ENCODE data around the gene ZFAND3.

Gene ZFAND3

GRCh38 chr6:38155144-38155543 is 335.6 kb downstream of the ZFAND3 start:
- DNase-seq (ENCODE audit: low spot score), result no peak

- no peak for DNase-seq (ENCODE audit: low spot score)
Measured at GRCh38 chr6:38155621-38156204, 336.2 kb downstream of the ZFAND3 start.

- no peak for DNase-seq (ENCODE audit: low spot score)
Measured at GRCh38 chr6:38156818-38157565, 337.5 kb downstream of the ZFAND3 start.

GRCh38 chr6:38157905-38158304 is 338.4 kb downstream of the ZFAND3 start:
- DNase-seq (ENCODE audit: low spot score), result no peak

- no peak for DNase-seq (ENCODE audit: low spot score)
Measured at GRCh38 chr6:38158762-38159350, 339.3 kb downstream of the ZFAND3 start.

GRCh38 chr6:38159596-38159995 is 340.1 kb downstream of the ZFAND3 start:
- no peak for DNase-seq (ENCODE audit: low spot score)

- no peak for DNase-seq (ENCODE audit: low spot score)
Measured at GRCh38 chr6:38160831-38161230, 341.3 kb downstream of the ZFAND3 start.

- no peak for DNase-seq (ENCODE audit: low spot score)
Measured at GRCh38 chr6:38161331-38161730, 341.8 kb downstream of the ZFAND3 start.

- DNase-seq (ENCODE audit: low spot score), result no peak
Measured at GRCh38 chr6:38161754-38162492, 342.4 kb downstream of the ZFAND3 start.

GRCh38 chr6:38162493-38163185 is 343.1 kb downstream of the ZFAND3 start:
- DNase-seq (ENCODE audit: low spot score), result no peak

GRCh38 chr6:38163186-38164130 is 343.9 kb downstream of the ZFAND3 start:
- DNase-seq (ENCODE audit: low spot score), result no peak

- DNase-seq (ENCODE audit: low spot score), result no peak
Measured at GRCh38 chr6:38164131-38164481, 344.6 kb downstream of the ZFAND3 start.

- DNase-seq (ENCODE audit: low spot score), result no peak
Measured at GRCh38 chr6:38164671-38165108, 345.2 kb downstream of the ZFAND3 start.

GRCh38 chr6:38166411-38167240 is 347.1 kb downstream of the ZFAND3 start:
- DNase-seq (ENCODE audit: low spot score), result no peak

GRCh38 chr6:38167598-38167997 is 348.1 kb downstream of the ZFAND3 start:
- DNase-seq (ENCODE audit: low spot score), result no peak

GRCh38 chr6:38168126-38168525 is 348.6 kb downstream of the ZFAND3 start:
- DNase-seq (ENCODE audit: low spot score), result no peak

- DNase-seq (ENCODE audit: low spot score), result no peak
Measured at GRCh38 chr6:38168699-38169098, 349.2 kb downstream of the ZFAND3 start.

- no peak for DNase-seq (ENCODE audit: low spot score)
Measured at GRCh38 chr6:38169221-38169976, 349.9 kb downstream of the ZFAND3 start.

- DNase-seq (ENCODE audit: low spot score), result no peak
Measured at GRCh38 chr6:38169977-38170526, 350.5 kb downstream of the ZFAND3 start.
